NCI-H2171 treated with DMSO at 0.1 percent for 48 hours (cell line): Measurements from ENCODE around the gene EDEM3.
"Not testable (repeated sequence)": the region's sequence is repeated elsewhere in the genome, so short reads cannot be mapped to it uniquely, and the experiment has no call there.

Source experiments
- DNase-seq: peaks from one replicate; lab custom pipeline; 2025; lab: John Stamatoyannopoulos, UW

The EDEM3 gene

DNA sequence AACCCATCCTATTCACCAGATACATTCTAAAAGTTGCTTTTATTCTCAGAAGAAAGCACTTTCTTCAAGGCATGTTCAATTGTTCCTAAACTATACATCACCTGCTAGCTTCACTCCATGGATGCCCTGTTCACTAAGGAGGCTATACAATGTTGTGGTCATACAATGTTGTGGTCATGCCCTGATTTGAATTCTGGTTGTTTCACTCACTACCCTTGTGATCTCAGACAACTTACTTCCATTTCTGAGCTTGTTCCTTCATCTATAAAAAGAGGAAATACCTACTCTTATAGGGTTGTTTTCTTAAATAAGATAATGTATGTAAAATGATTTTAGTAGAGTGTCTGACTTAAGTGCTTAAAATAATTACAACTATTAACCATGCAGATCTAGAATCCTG is 19.7 kb downstream of the EDEM3 start:
- DNase-seq: no peak

DNA sequence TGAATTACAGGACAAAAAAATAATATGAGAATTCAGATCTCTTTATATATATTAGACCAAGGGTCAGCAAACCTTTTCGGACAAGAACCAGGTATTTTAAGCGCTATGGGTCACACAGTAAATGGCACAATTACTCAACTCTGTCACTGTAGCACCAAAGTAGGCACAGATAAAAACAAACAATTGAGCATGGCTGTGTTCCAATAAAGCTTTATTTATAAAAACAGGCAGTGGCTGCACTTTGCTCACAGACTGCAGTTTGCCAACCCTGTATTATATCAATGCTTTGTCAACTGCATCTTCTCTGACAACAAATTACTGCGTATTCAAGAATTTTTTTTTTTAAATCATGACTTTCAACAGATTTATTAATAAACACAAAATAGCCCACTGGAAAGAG is 29.8 kb downstream of the EDEM3 start:
- no peak for DNase-seq

GRCh38 chr1:184716158-184716557 is 38.5 kb downstream of the EDEM3 start:
- DNase-seq: no peak

DNA sequence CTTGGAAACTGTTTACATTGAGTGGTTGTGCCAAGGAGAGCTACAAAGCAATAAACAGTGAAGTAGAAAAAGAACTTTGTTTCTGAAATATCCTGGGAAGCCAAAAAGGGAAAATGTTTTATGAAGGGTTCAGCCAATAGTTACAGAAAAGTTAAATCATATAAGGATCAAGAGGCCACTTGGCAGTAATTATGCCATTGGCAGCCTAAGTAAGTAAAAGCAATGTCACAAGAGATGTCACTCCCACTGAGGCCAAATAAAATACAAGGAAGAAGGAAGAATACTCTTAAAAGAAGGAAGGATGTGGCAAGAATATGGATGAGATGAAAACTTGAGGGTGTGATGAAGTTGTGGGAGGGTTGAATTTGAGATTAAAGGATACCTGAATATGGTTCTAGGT is 45.2 kb downstream of the EDEM3 start:
- DNase-seq: no peak

- DNase-seq: no peak
Measured at GRCh38 chr1:184708084-184708676, 46.5 kb downstream of the EDEM3 start.

DNA sequence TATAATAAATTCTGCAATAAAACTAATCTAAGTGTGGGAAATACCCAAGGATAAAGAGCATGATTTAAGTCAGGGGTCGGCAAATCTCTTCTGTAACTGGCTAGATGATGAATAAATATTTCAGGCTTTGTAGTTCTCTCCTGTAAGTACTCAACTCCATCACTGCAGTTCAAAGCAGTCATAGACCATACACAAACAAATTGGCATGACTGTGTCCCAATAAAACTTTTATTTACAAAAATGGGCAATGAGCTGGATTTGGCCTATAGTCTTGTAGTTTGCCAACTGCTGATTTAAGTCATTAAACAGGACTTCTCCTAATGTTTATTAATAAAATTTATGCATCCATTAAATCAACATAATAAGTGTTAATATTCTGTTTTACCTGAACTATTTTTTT is 49.4 kb downstream of the EDEM3 start:
- no peak for DNase-seq

- DNase-seq: no peak
Measured at GRCh38 chr1:184701816-184702215, 52.8 kb downstream of the EDEM3 start.

DNA sequence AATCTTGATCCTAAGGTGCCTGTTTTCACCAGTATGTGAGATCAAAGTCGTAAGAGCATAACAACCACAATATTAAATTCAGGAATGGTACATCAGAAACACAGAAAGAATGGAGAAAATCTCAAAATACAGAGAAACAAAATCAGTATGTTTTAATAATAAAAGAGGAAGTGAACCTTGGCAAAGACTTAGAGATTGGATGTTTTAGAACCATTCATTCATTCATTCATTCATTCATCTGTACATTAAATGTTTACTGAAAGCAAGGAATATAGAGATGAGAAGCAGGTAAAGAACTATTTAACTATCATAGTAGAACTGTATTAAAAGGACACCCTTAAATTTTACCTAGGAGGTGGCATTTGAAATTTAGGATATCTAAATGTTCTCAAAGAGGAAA is 55.7 kb downstream of the EDEM3 start:
- no peak for DNase-seq

DNA sequence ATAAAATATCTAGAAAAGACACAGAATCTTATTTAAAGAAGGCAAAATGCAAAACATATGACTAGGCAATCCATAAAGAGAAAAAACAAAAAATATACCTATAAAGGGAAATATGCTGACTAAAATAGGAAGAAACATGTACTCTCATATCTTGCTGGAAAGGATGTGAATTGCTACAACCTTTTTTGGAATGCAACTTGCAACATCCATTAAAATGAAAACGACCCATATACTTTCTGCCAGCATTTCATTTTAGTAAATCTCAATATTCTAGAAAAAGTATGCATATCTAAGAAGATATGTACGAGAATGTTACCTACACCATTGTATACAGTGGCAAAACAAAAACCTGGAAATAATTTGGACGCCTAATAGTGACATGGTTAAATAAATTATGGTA is 56.6 kb downstream of the EDEM3 start:
- DNase-seq: no peak

- no peak for DNase-seq
Measured at GRCh38 chr1:184696403-184696802, 58.3 kb downstream of the EDEM3 start.

- DNase-seq: no peak
Measured at GRCh38 chr1:184695023-184695422, 59.6 kb downstream of the EDEM3 start.

GRCh38 chr1:184693011-184693410 is 61.6 kb downstream of the EDEM3 start:
- DNase-seq: peak; percentile 62

- peak; percentile 56 for DNase-seq
Measured at GRCh38 chr1:184691719-184692324, 62.8 kb downstream of the EDEM3 start.

DNA sequence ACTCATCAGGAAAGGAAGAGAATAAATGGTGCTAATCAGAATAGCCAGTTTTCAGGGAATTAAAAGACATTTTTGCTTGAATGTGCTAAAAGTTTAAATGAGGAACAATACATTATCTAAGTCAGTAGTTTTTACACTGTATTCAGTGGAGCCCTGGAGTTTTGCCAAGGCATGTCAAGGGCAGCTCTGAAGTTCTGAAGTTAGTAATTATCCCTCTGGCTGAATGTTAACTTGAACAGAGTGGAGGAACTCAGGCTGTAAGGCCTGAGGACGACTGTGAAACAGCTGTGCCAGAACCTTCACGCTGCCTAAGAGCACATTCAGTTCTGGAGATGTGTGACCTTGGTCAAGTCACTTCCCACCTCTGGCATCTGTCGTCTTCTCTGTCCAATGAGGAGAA is 68.1 kb downstream of the EDEM3 start:
- DNase-seq: no peak

DNA sequence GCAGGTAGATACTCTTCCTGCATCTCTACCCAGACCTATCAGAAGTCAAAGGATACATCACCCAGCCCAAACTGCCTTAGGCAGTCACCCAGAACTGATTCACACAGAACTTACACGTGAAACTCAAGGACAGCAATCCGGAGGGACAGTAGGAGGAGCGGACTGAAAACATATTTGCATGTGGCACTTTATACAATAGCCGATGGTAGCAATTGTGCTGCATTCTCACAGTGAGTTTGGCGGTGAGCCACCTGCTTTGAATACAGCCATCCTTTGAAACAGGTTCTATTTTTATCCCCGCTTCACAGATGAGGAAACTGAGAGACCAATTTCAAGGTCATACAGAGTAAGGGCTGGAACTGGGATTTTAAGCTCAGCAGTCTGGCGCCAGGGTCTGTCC is 69.5 kb downstream of the EDEM3 start:
- DNase-seq: no peak

- DNase-seq: no peak
Measured at GRCh38 chr1:184684285-184685074, 70.2 kb downstream of the EDEM3 start.

GRCh38 chr1:184682956-184683355 is 71.7 kb downstream of the EDEM3 start:
- DNase-seq: no peak

DNA sequence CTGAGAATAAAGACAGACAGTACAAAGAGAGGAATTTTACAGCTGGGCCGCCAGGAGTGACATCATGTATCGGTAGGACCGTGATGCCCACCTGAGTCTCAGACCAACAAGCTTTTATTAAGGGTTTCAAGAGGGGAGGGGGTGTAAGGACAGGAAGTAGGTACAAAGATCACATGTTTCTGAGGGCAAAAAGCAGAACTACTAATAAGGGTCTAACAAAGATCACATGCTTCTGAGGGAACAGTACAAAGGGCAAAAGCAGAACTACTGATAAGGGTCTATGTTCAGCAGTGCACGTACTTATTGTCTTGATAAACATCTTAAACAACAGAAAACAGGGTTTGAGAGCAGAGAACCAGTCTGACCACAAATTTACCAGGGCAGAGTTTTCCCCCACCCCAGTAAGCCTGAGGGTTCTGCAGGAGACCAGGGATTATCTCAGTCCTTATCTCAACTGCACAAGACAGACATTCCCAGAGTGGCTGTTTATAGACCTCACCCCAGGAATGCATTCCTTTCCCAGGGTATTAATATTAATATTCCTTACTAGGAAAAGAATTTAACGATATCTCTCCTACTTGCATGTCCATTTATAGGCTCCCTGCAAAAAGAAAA is 73.9 kb downstream of the EDEM3 start:
- not testable (repeated sequence) for DNase-seq

DNA sequence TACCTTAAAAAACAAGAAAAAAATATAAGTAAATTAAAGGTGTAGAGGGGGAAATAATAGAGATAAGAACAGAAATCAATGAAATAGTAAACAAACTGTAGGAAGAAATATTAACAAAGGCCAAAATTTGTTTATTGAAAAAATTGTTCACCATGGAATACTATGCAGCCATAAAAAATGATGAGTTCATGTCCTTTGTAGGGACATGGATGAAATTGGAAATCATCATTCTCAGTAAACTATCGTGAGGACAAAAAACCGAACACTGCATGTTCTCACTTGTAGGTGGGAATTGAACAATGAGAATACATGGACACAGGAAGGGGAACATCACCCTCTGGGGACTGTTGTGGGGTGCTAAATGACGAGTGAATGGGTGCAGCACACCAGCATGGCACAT is 75.2 kb downstream of the EDEM3 start:
- not testable (repeated sequence) for DNase-seq

GRCh38 chr1:184677344-184677743 is 77.3 kb downstream of the EDEM3 start:
- DNase-seq: no peak

- DNase-seq: no peak
Measured at GRCh38 chr1:184673305-184673704, 81.4 kb downstream of the EDEM3 start.

DNA sequence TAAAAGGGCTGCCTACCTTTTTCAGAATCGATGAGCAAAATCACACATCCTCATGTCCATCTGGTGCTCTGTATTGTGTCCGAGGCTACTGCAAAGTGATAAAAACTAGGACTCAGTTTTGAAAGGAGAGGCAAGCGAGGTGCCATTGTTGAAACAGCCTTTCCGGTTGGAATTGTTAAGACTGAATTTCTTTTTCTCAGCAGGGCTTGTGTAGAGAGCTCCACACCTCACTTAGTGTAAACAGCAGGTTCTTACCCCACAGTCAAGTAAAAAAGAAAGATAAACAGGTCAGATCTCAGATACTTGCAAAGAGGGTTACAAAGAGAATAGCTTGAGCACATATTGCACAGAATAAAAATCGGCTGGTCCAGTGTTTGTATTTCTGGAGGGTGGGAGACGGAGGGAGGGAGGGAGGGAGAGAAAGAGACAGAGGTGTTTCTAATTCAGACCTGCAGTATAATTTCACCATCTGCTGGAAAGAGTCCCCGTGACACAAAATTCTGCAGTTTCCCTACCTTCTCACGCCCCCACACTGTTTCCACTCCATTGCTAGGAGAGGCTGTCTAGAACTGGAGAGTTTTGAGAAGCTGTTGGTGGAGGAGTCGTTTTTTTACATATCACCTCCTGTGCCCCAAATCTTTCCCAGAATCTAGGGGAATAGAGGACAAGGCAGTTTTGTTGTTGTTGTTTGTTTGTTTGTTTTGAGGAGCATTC is 82.5 kb downstream of the EDEM3 start:
- DNase-seq: no peak
